ENCODE measurements around the gene CMTM5.
"Not testable (repeated sequence)": the region's sequence is repeated elsewhere in the genome, so short reads cannot be mapped to it uniquely, and the experiment has no call there.

CMTM5 gene

GRCh38 chr14:23414254-23414653 is 37.4 kb downstream of the CMTM5 start:
- no peak for DNase-seq (ENCODE audit: low read depth in 4 of 4, low spot score in 1 of 4)

- no peak for DNase-seq (ENCODE audit: low read depth in 4 of 4, low spot score in 1 of 4)
Observed at GRCh38 chr14:23414906-23415820, 38.3 kb downstream of the CMTM5 start.

- no peak for DNase-seq (ENCODE audit: low read depth in 4 of 4, low spot score in 1 of 4)
Observed at GRCh38 chr14:23415821-23416778, 39.3 kb downstream of the CMTM5 start.

- no peak for DNase-seq (ENCODE audit: low read depth in 4 of 4, low spot score in 1 of 4)
Observed at GRCh38 chr14:23416801-23417200, 40.0 kb downstream of the CMTM5 start.

GRCh38 chr14:23417269-23417668 is 40.4 kb downstream of the CMTM5 start:
- DNase-seq (ENCODE audit: low read depth in 4 of 4, low spot score in 1 of 4), result not testable (repeated sequence)

- no peak for DNase-seq (ENCODE audit: low read depth in 4 of 4, low spot score in 1 of 4)
Observed at GRCh38 chr14:23418021-23418420, 41.2 kb downstream of the CMTM5 start.

GRCh38 chr14:23419646-23420045 is 42.8 kb downstream of the CMTM5 start:
- not testable (repeated sequence) for DNase-seq (ENCODE audit: low read depth in 4 of 4, low spot score in 1 of 4)

- no peak for DNase-seq (ENCODE audit: low read depth in 4 of 4, low spot score in 1 of 4)
Observed at GRCh38 chr14:23421594-23421993, 44.7 kb downstream of the CMTM5 start.

- DNase-seq (ENCODE audit: low read depth in 4 of 4, low spot score in 1 of 4), result no peak
Observed at GRCh38 chr14:23423657-23424056, 46.8 kb downstream of the CMTM5 start.

GRCh38 chr14:23425169-23425568 is 48.3 kb downstream of the CMTM5 start:
- no peak for DNase-seq (ENCODE audit: low read depth in 4 of 4, low spot score in 1 of 4)

GRCh38 chr14:23425798-23426197 is 49.0 kb downstream of the CMTM5 start:
- not testable (repeated sequence) for DNase-seq (ENCODE audit: low read depth in 4 of 4, low spot score in 1 of 4)

GRCh38 chr14:23428686-23429495 is 52.0 kb downstream of the CMTM5 start:
- DNase-seq (ENCODE audit: low read depth in 4 of 4, low spot score in 1 of 4), result no peak

All from stimulated activated CD4-positive, alpha-beta T cell treated with anti-CD3 and anti-CD28 coated beads, Interleukin-1b, Interleukin-23, amount 100 ng/mL, for 24 hours (primary cell).